Mesangial cell (primary cell): Measurements from ENCODE around the gene POU5F2. TPM values are rescaled to one million over a fixed set of nuclear protein-coding genes. Genes with fewer than 3 reads are reported as not detected.

Experiments used
- total RNA-seq: library from RNA; depleted of rRNA; stranded (reverse); fragments of >200 nt; gene quantifications from 2 replicates; pipeline ENCODE4 v1.2.3, GENCODE V29; 2015

POU5F2 gene, protein sequence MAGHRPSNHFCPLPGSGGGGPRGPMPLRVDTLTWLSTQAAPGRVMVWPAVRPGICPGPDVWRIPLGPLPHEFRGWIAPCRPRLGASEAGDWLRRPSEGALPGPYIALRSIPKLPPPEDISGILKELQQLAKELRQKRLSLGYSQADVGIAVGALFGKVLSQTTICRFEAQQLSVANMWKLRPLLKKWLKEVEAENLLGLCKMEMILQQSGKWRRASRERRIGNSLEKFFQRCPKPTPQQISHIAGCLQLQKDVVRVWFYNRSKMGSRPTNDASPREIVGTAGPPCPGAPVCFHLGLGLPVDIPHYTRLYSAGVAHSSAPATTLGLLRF
- total RNA-seq, result 0.16 and 0.25 TPM in 2 replicates

DNA sequence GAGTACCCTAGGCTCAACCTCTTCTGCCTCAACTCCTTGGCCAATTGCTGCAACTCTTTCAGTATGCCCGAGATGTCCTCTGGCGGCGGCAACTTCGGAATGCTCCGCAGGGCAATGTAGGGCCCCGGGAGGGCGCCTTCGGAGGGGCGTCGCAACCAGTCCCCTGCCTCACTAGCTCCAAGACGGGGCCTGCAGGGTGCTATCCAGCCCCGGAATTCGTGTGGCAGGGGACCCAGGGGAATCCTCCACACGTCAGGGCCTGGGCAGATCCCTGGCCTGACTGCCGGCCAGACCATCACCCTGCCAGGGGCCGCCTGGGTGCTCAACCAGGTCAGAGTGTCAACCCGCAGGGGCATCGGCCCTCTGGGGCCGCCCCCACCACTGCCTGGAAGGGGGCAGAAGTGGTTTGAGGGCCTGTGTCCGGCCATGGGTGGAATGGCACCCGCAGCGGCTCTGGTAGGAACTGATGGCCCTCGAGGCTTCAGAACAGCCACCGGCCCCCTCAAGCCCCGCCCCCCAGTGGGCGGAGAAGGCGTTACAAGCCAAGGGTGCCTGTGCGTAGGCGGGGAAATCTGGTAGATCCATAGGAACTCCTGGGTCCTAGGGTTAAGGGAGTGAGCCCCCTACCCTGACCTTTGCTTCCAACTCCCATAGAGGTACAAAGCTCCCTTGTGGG lies at the start of gene POU5F2:
Gene POU5F2 (minus strand): TSS at position 465 of the 676 bp plus-strand sequence. CDS start 37 bp downstream, at position 428.

Other genes starting within 250 kb of the POU5F2 start
- gene NR2F1-AS1, start 160.4 kb downstream of the POU5F2 start, total RNA-seq, result 6.5 and 11.0 TPM in 2 replicates
- gene NR2F1, start 158.4 kb downstream of the POU5F2 start, total RNA-seq, result 42.4 and 71.4 TPM in 2 replicates